Stimulated activated CD4-positive, alpha-beta T cell treated with anti-CD3 and anti-CD28 coated beads, Interleukin-15, amount 100 ng/mL, for 24 hours (primary cell): ENCODE results near the gene SP140L.
"Not testable (repeated sequence)": the region's sequence is repeated elsewhere in the genome, so short reads cannot be mapped to it uniquely, and the experiment has no call there.

Source experiments
- DNase-seq: peaks from one replicate; pipeline ENCODE4 v3.0.0-alpha.2; 2020

SP140L gene

DNA sequence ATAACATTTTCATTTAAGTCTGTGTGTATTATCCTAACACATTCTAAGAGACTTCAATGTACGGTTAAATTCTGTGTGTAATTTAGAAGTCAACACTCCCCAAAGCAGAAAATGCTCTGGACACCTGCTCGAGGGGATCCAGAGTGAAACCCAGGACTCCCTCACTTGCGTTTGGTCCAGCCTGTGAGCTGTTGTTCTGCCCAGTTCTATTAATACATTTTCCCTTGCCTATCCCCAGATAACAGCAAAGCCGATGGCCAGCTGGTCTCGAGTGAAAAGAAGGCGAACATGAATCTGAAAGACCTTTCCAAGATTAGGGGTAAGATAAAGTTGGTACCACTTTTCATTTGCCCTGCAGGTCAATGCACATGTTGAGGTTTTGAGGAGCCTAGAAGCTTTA, 58.0 kb downstream of the SP140L start:
- no peak for DNase-seq

DNA sequence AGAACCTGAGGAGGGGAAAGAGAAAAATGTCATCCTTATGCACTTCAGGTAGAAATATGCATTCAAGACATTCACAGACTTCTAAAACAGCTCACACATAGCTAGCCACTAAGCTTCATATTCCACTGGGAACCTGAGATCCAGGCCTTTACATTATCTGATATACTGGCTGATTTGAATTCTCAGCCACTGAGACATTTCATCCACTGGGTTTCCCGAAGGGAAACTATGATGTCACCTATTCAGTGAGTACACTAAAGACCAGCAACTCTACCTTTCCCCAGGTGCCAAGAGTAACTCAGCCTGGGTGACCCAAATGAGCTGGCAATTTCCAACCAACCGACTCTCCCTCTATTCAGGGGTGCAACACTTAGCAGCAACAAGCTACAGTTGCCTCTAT, 67.3 kb downstream of the SP140L start:
- DNase-seq = no peak

DNA sequence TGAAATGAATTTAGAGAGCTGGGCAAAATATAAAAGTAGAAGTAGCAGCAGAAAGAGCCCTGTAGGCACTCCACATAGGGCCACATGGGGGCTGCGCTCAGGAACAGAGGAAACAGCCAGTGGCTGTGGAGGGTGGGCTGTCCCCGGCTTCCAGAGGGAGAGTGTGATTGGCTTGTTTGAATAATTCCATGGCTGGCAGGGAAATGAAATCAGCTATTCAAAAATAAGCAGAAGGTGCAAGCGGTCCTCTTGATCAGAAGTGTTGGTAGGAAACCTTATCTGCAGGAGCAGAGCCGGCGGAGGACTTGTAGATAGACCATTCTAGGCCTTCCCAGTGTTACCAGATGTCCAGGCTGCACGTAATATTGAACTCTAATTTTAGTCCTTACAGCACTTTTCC, 71.7 kb downstream of the SP140L start:
- not testable (repeated sequence) for DNase-seq

DNA sequence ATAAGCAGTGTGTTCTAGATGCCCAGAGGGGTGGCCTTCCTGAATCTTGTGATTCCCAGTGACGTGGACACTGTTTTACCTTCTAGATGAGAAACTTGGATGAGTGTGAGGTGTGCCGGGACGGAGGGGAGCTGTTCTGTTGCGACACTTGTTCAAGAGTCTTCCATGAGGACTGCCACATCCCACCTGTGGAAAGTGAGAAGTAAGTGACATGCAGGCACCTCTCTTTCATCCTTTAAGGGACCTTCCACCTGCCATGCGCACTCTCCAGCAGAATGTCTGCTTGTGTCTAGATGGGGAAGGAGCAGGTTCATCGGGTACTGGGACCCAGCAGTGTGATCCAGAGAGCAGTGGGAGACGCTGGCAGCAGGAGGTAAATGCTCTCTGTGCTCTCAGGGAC, 73.0 kb downstream of the SP140L start:
- no peak for DNase-seq

DNA sequence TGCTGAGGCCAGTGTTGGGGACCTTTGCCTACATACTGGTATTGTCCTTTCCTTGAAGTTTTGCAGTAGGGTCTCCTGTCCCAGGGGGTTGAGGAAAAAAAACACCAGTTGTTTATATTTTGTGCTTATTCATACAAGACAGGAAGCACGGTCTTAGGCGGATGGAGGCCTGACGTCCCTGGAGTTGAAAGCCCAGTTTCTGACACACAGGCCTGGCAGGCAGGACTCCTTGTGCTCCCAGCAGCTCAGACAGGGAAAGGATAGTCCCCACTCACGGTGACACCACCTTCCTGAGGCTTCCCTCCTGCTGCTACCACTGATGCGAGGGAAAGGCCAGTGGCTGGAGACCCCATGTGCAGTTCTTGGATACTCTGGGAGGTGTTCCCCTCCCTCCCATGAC, 73.5 kb downstream of the SP140L start:
- no peak for DNase-seq

DNA sequence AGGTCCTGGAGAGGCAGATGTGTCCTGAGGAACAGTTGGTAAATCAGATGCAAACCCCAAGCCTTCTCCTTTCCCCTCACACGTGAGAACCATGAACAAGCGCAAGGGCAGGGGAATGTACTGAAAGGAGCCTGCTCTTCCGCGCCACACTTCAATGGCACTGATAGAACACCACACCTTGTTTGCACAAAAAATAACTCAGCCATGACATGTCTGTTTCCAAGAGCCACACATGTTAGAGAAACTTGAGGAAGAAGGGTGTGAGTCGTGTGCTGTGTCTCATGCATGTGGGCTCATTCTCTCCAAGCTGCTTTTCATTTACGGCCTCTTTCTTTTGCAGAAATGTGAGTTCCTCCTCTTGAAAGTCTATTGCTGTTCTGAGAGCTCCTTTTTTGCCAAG, 74.0 kb downstream of the SP140L start:
- DNase-seq = not testable (repeated sequence)

DNA sequence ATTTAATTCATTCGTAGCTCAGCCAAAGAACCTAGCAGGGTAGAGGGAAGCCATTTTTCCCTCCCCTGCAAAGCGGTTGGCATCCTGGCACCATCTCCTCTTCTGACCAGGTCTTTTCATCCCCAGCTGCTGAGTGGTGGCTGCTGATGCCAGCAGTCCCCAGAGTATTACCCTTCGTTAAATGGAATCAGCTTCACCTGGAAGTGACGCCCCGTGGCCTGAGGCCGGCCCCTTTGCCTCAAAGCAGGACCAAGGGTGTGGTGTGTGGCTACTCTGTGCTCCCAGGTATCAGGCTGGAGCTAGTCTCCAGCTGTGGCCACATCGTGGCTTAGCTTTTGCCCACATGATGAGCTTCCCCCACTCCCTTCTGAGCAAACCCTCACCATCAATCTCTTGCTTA, 76.8 kb downstream of the SP140L start:
- no peak for DNase-seq

DNA sequence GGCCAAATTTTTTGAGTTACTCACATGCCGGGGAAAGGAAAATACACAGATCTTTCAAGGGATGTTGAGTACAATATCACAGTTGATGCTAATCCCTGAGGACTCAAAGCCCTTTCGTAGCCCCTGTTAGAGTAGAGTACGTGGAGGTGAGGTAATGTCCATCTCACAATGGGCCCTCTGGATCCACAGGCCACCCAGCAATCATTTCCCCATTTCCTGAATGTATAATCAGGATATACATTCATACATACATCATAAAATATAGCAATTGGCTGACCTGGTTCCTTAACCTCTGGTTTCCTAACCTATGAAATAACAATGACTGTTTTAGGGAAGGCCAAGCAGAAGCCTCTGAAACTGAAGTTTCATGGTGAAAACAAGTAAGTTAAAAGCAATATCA, 78.8 kb downstream of the SP140L start:
- DNase-seq = no peak

DNA sequence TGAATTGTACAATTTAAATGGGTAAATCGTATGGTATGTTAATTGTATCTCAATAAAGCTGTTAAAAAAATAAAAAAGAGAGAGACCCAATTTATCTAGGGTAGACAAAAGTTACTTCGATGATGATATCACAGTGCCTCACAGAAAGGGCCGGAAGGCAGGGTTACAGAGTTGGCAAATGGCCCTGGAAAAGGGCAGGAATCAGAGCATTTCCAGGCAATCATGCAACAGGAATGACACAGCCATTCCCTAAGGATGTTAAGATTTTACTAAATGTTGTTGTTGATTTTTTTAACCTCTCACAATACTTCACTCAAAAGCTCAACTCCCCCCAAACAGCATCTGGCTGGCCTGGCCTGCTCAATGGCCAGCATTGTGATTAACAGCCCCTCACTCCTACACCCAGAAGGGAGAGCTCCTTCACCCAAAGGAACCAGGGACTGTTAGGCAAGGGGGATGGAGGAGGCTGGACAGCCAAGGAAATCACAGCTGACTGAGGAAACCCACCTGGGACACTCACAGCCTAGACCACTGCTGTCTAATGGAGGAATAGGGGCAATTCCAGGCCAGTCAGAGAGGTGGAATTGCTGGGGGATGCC, 81.3 kb downstream of the SP140L start:
- no peak for DNase-seq

DNA sequence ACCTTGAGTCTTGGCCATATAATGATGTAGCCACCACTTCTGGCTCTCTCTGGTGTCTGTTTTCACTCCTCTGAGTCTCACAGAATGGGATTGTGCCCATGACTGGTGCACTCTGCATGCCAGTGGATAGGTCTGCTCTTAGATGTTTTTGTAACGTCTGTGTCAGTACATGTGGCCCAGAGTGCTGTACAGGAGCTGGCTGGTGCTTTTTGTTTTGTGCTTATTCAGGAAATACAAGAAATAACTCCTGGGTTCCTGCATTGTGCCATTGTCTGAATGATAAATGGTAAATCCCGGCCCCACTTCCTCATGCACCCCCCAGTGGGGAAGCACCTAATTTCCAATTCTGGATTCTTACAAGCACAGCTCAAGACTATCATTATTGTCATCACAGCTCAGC, 82.3 kb downstream of the SP140L start:
- not testable (repeated sequence) for DNase-seq

DNA sequence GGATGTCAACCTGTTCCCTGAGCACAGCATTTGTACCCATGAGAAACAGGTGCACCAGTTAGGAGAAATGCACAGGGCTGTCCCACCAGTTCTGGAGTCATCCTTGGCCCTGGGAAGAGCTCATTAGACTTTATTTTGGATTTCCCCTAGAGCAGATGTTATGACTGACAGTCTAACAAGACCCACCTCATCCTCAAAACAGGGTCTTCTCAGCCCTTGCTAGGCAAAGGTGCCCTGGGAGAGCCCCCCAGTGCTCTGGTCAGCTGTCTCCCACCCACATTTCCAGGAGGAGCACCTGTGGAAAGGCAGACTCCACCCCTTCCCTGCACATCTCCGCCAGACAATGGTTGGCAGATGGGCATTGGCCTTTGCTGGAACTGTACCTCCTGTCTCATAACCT, 83.3 kb downstream of the SP140L start:
- no peak for DNase-seq

DNA sequence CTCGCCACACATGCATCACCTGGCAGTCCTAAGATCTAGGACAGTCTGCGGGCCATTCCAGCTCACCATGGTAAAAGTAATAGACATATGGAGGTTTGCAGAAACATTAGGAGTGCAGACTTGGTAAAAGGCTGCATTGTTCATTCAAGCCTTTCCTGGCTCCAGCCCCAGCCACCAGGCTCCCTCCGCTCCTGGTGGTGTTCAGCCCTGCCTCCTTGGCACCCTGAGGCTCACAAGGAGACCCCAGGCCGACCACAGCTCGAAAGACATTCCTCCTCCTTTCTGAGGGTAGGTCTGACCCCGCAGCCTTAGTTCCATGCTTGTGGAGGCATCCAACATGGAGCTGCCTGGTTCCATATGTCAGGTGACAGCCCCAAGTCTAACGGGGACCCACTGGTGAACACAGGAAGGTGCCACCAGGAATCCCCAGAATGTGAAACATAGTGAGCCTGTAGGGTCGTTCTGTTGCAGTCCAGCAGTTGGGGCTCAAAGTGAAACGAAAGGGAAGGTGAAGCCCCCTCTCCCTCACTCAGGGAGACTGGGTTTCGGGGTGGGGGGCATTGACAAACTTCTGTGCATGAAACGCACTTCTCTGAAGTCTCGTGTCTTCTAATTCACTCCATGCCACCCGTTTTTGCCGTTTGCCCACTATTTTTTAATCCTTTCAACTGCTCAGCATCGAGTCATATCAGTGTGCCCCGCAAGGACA, 84.0 kb downstream of the SP140L start:
- DNase-seq = no peak

DNA sequence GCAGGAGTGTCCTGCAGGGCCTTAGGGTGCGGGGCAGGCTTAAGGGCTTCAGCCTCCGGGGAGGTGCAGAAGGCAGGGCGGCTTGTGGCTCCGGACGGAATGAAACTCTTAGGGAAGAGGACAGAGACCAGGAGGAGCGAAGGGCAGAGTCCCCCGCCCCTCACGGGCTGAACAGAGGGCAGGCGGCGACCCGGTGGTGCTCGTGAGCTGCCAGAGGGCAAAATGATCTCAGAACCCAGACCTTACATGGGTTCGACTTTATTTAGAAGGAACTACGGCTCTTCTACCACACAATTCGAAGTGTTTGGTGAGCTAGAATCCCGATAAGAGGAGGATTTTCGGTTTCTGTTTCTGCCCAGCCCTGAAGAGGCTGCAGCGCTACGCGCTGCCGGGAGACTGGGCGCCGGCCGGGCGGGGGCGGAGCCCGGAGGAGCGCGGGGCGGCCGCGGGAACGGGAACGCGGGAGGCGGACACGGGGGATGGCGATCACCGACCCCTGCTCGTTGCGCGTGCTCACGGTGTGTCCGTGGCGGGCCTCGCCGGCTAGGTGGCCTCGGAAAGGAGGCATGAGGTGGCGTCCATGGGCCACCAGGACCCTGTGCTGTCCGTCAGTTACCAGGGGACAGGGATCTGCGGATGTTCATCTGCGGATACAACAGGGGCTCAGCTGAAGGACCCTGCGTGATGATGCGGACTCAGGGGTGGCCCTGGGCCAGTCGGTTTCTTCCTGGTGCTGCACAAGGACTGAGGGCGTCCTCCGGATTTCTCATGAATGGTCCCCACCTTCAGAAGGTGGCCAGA, 84.8 kb downstream of the SP140L start:
- peak; percentile 73 for DNase-seq

DNA sequence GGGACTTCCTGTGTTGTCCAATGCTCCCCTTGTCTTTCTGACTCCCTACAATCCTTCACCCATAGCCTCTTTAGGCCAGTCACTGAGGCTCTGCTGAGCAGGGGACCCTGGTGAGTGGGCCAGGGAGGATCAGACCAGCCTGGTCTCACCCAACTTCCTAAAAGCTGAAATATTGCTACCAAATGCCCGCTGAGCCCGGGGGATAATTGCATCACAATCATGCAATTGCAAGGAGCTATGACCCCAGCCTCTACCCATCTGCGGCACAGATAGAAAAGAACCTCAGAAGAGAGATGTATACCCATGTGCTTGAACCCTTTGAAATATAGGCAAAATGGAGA, 85.3 kb downstream of the SP140L start:
- DNase-seq = no peak

DNA sequence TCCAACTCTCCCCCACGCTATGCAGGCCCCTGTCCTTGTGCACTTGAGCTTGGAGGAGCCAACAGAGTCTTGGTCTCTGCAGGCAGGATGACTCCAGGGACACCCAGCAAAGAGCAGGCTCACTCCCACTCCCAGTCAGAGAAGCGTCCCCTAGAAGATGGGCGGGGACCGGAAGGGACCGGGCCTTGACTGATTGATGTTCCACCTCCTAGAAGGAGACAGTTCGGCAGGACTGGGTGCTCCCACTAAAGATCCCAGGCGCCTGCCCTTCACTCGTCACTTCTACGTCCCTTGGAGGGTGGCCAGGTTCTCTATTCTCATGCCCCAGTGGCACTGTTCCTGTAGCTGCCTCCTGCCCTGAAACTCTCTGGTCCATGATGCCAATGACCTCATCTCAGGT, 85.9 kb downstream of the SP140L start:
- no peak for DNase-seq

DNA sequence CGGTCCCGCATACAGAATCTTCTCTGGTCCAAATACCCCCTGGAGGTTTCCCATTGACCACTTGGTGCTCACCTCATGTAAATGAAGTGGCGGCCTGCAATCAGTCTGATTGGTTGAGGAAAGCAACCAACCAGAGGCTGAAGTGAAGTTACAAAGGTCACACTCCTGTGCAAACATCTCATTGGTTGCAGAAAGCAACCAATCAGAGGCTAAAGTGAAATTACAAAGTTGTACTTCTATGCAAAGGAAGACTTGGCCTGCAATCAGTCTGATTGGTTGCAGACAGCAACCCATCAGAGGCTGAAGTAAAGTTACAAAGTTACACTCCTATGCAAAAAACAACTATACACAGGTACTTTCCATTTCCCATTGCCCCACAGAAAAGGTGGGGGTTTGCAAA, 86.5 kb downstream of the SP140L start:
- no peak for DNase-seq

DNA sequence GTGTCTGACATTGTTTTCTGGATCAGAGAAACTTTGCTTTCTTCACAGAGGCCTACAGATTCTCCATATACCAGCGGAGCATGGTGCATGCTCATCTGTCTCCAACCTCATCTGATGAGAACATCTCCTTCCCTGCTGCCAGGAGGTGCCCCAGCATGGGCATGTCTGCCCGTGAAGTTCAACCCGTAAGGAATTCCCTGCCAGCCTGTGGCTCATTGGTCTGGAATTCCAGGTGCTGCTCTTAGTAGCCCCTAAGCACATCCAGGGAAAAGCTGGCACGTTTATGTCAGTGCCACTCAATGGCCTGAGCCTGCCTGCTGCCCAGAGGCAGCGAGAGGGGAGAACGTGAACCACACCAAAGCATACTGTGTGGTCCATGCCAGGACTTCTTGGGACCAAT, 87.3 kb downstream of the SP140L start:
- DNase-seq = no peak

DNA sequence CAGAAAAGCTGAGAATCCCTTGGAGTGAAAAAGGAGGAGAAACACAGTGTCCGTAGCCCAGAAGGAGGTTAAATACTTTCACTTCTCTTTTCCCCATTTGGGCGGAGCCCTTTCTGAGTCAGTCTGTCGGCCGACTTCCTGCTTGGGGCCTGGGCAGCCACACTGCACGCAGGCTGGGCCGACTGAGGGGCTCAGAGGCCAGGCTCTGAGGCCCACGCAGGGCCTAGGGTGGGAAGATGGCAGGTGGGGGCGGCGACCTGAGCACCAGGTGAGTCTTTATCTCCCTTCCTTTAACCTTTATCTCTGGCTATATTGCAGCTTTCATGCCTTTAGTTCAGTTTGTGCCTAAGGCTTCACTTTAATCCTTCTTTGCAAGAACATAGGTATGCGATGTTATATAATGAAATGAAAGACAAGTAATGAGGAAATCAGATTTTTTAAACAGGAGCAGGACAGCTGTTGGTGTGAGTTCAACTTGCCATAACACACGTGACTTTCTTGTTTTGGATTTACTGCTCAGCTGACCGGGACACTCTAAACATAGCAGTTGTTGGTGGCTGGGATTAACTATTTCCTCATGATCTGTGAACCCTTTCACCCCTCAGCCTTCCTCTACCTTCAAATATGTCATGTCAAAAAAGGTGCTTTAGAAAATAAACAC, 89.2 kb downstream of the SP140L start, which contains the start of gene SP100:
Gene SP100 (plus strand): TSS at position 141 of the 661 bp plus-strand sequence. CDS start 96 bp downstream, at position 237.
- peak; percentile 81 for DNase-seq

DNA sequence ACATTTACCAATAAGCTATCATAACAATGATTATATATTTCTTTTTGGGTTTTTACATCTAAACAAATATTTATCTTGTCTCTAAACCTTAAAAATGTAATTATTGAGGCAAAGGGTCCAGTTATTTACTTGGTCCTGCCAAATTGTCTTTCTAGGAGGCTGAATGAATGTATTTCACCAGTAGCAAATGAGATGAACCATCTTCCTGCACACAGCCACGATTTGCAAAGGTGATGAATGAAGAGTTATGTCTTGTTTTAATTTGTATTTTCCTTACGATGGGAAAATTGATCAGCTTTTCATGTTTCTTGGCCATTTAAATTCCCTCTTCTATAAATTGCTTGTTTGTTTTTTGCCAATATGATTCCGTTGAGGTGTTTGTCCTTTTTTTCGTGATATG, 90.4 kb downstream of the SP140L start:
- DNase-seq = no peak

DNA sequence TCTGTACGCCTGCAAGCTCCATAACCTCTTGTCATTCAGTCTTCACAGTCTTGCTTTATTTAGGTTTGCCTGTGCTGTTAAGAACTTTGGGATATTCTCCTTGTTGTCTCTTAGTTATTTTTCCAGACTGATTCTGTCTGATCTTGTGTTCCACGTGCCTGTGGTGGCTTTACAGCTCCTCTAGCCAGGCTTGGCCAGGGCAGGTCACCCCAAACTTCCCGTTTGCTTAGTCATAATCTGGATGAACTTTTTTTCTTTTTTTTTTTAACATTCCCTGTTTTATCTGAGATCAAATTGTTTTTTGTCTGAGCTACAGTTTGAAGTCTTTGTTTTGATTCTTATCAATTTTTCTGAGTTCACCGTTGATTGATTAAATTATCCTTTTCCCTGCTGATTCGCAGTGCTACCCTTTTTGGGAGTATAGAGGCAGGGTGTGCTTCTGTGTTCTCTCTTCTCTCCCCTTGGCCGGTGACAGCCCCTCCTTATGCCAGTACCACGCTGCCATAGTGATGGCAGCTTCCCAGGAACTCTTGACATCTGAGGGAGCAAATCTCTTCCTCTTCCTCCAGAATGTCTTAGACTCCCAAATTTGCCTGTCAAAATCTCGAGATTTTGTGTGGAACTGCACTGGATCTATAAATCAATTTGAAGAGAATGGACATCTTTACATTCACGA, 91.5 kb downstream of the SP140L start:
- DNase-seq = no peak

DNA sequence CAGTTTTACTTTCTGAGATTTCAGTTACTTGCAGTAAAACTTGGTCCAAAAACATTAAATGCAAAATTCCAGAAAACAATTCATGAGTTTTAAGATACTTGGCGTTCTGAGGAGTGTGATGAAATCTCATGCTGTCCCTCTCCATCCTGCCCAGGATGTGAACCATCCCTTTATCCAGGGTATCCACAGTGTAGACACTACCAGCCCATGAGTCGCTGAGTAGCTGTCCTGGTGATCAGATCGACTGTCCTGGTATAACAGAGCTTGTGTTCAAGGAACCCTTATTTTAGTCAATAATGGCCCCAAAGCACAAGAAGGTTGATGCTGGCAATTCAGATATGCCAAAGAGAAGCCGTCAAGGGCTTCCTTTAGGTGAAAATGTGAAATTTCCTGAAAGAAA, 92.2 kb downstream of the SP140L start:
- no peak for DNase-seq

DNA sequence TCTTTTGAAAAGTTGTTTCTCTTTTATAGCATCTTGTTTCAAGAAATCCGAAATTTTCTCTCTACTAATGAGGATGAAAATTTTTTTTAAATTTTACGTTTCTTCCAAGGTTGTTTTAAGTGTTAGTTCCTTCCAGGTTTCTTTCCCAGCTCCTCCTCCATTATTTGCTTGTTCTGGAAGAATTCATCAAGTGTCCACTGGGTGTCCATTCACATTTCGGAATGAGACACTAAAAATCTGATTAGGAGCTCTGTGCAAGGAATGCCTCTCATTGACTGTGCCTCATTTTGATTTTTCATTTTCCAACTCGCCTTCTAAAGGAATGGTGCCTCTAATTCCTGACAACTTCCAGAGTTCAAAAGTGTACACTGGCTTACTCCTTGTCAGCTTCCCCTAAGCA, 95.2 kb downstream of the SP140L start:
- DNase-seq = no peak

DNA sequence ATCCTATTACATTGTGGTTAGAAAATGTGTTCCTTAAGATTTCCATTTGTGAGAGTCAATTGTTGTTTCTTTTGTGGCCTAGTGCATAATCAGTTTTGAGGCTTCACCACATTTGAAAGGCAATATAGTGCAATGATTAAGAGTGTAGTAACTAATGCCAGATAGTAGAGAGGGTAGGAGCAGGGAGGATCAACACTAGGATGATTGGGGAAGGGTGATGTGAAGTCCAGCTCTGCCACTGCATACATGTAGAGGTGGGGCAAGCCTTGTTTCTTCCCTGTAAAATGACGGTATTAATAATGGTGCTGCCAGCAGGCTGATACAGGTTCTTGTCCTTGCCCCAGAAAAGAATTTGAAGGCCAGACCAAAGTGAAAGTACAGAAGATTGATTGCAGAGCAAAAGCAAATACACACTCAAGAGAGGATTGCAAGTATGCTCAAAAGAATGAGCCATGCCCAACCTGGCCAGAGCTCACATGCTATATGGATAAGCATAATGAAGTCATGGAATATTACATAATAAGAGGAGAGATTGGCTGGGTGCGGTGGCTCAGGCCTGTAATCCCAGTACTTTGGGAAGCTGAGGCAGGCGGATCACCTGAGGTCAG, 97.0 kb downstream of the SP140L start:
- no peak for DNase-seq
